Testis (tissue), 3 donors: ENCODE results near the gene IQSEC1. TPM values are rescaled to one million over a fixed set of nuclear protein-coding genes. Genes with fewer than 3 reads are reported as not detected.

Source experiments
- DNase-seq: peaks from one replicate; pipeline ENCODE4 v3.0.0-alpha.2; 2019
- H3K27ac ChIP-seq, 2 donors: fragments of 200-600 bp; sonication (generic); one replicate each; pipeline ENCODE4 v1.5.1; 2019
- H3K27me3 ChIP-seq: fragments of 200-600 bp; sonication (generic); one replicate; pipeline ENCODE4 v1.5.1; 2019
- H3K36me3 ChIP-seq: fragments of 200-600 bp; sonication (generic); one replicate; pipeline ENCODE4 v1.5.1; 2017; ENCODE audit warnings: low read depth; ENCODE audit errors: missing control alignments
- H3K4me1 ChIP-seq: fragments of 200-600 bp; sonication (generic); one replicate; pipeline ENCODE4 v1.5.1; 2019
- H3K4me3 ChIP-seq, 2 donors: fragments of 200-600 bp; sonication (generic); one replicate each; pipeline ENCODE4 v1.5.1; 2017 to 2019
- H3K9me3 ChIP-seq: fragments of 200-600 bp; sonication (generic); one replicate; pipeline ENCODE4 v1.5.1; 2017
- CTCF ChIP-seq, 3 experiments: fragments of 450-650 bp in 2 of 3; fragments of 200-600 bp in 1 of 3; sonication (generic) in 1 of 3; IDR thresholded peaks; one replicate each; pipeline ENCODE4 v1.5.1; 2016 to 2019; ENCODE audit warnings: antibody characterized with exemption in 3 of 3, mild to moderate bottlenecking in 2 of 3, moderate library complexity in 1 of 3
- POLR2A ChIP-seq: fragments of 450-650 bp; IDR thresholded peaks from one replicate; pipeline ENCODE4 v1.6.1; 2017; ENCODE audit warnings: antibody characterized with exemption, mild to moderate bottlenecking, moderate library complexity
- WGBS, 2 donors: methylation state at CpG; one replicate each; pipeline ENCODE4 v1.1.5; 2018; 5-methylcytosine and 5-hydroxymethylcytosine counted together
- intact Hi-C: fragments of 100-400 bp; cut with DNase I; formaldehyde crosslinking; loops from one replicate; pipeline ENCODE4 v1.15.1; 2023; ENCODE audit warnings: low total_unique reads
- polyA plus RNA-seq: library from polyadenylated mRNA; stranded (reverse); fragments of 350-450 nt; fragmentation: Illumina TruSeq; extraction: RNeasy Lipid Tissue Mini Kit (QIAGEN cat#74804); gene quantifications from one replicate; pipeline ENCODE4 v1.2.3, GENCODE V29; 2014; ENCODE audit warnings: low read depth, low replicate concordance; ENCODE audit not compliant: insufficient read depth
- total RNA-seq, 2 donors: library from RNA; depleted of rRNA; stranded (reverse); fragments of >200 nt; gene quantifications; one replicate each; pipeline ENCODE4 v1.2.3, GENCODE V29; 2016

IQSEC1 gene
- total and polyA plus RNA-seq, 3 donors from 2014 or later = 32.9 to 89.4 (median 74.3) TPM

GRCh38 chr3:12991481-12991837 is 81.8 kb downstream of the IQSEC1 start:
- Histone ChIP-seq H3K36me3 (no peaks in the 10 kb centered on the region), H3K27me3 (no peaks in the 10 kb centered on the region), H3K4me1 (peaks cover 9% of the 10 kb centered on the region), H3K27ac (no peak overlapping the region), H3K4me3 (no peak overlapping the region), H3K9me3 (no peaks in the 10 kb centered on the region)
- WGBS, 2 donors = 77 to 90% methylated on average over 2 of the region's 2 CpGs
- no peak for TF ChIP-seq CTCF (IDR thresholded peaks at IDR 0.05)
- no peak for TF ChIP-seq POLR2A
- no peak for DNase-seq
- intact Hi-C loops = no loop called here

- no peaks in the 10 kb centered on the region for H3K9me3 ChIP-seq
- WGBS, 2 donors = 80 to 88% methylated on average over 16 of the region's 16 CpGs
- no peak overlapping the region for H3K27ac ChIP-seq
- intact Hi-C loops = no loop called here
- H3K27me3 ChIP-seq = no peaks in the 10 kb centered on the region
- H3K4me3 ChIP-seq = no peak overlapping the region
- peaks cover 9% of the 10 kb centered on the region for H3K4me1 ChIP-seq
- DNase-seq = no peak
- TF ChIP-seq CTCF (IDR thresholded peaks at IDR 0.05) (no peak), POLR2A (no peak)
- no peaks in the 10 kb centered on the region for H3K36me3 ChIP-seq
Observed at GRCh38 chr3:12990781-12991480, 82.3 kb downstream of the IQSEC1 start.

- no peak overlapping the region for H3K27ac ChIP-seq
- intact Hi-C loops = no loop called here
- WGBS, 2 donors = 80 to 98% methylated on average over 5 of the region's 5 CpGs
- TF ChIP-seq POLR2A = no peak
- no peak for TF ChIP-seq CTCF (IDR thresholded peaks at IDR 0.05)
- no peak overlapping the region for H3K4me3 ChIP-seq
- H3K27me3 ChIP-seq = no peaks in the 10 kb centered on the region
- no peak for DNase-seq
- H3K4me1 ChIP-seq = peaks cover 9% of the 10 kb centered on the region
- no peaks in the 10 kb centered on the region for H3K9me3 ChIP-seq
- H3K36me3 ChIP-seq = no peaks in the 10 kb centered on the region
Observed at GRCh38 chr3:12990306-12990705, 82.9 kb downstream of the IQSEC1 start.

GRCh38 chr3:12988728-12989454 is 84.3 kb downstream of the IQSEC1 start:
- DNase-seq = no peak

More at GRCh38 chr3:12988728-12989454, 84.3 kb downstream of the IQSEC1 start:
- H3K9me3 ChIP-seq = no peaks in the 10 kb centered on the region
- peaks cover 8% of the 10 kb centered on the region for H3K4me1 ChIP-seq
- no peaks in the 10 kb centered on the region for H3K36me3 ChIP-seq
- 90 to 97% methylated on average over 5 of the region's 5 CpGs for WGBS, 2 donors
- TF ChIP-seq CTCF (IDR thresholded peaks at IDR 0.05) = no peak
- no peak for TF ChIP-seq POLR2A
- H3K4me3 ChIP-seq = no peak overlapping the region
- intact Hi-C loops = loop anchor here (10.0 kb wide), 1 partner anchor 114 kb away; no protein-coding TSS in a partner anchor
- no peak overlapping the region for H3K27ac ChIP-seq
- H3K27me3 ChIP-seq = no peaks in the 10 kb centered on the region
